ENCODE measurements around the gene NIT2.

DNA sequence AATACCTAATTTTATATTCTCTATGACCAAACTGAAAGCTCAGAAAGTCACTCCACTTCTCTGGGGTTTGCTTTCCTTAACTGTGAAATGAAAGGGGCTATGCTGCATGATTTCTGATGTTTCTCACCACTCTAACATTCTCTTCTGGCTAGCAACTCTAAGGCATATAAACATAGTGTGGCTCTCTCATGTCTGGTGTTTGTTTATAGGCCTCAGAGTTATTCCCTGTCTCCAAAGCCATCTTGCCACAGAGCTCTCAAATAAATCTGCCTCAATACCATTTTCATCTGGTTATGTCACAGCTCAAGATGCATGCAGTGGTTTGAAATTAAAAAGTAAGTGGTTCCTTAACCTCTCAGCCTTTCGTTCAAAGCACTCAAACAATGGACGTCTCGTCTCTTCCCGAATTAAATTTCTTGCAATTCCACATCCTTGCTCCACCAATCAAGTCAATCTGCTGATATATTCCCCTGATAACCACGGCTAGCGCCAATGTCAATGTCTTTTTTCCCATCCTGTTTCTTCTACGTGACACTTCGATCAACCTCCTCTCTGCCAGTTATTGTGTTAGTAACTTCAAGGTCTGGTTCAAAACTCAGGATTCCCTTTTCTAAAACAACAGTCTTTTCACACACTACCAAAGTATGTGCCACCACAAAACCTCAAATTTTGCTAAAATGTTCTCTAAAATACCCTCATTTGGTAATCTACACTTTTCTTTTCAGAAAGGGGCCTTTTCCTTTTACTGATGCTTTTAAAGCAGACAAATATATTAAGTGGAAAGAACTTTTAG, 50.4 kb downstream of the NIT2 start:
- TF ChIP-seq, protein P1, sequence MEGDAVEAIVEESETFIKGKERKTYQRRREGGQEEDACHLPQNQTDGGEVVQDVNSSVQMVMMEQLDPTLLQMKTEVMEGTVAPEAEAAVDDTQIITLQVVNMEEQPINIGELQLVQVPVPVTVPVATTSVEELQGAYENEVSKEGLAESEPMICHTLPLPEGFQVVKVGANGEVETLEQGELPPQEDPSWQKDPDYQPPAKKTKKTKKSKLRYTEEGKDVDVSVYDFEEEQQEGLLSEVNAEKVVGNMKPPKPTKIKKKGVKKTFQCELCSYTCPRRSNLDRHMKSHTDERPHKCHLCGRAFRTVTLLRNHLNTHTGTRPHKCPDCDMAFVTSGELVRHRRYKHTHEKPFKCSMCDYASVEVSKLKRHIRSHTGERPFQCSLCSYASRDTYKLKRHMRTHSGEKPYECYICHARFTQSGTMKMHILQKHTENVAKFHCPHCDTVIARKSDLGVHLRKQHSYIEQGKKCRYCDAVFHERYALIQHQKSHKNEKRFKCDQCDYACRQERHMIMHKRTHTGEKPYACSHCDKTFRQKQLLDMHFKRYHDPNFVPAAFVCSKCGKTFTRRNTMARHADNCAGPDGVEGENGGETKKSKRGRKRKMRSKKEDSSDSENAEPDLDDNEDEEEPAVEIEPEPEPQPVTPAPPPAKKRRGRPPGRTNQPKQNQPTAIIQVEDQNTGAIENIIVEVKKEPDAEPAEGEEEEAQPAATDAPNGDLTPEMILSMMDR (IDR thresholded peaks at IDR 0.05; ENCODE audit: low read depth, low read length, poor library complexity, severe bottlenecking) = no peak
- TF ChIP-seq EZH2phosphoT487 (IDR thresholded peaks at IDR 0.05; ENCODE audit: borderline replicate concordance, low read length) = no peak
